Vagina (tissue), 2 donors: ENCODE data around the gene CYP26B1.

ENCODE experiments used
- POLR2A ChIP-seq, 2 donors: fragments of 450-650 bp; IDR thresholded peaks; one replicate each; pipeline ENCODE4 v1.6.1; 2017; ENCODE audit warnings: antibody characterized with exemption in 2 of 2, mild to moderate bottlenecking in 2 of 2, moderate library complexity in 2 of 2
- POLR2AphosphoS5 ChIP-seq, 2 donors: sonication (generic); formaldehyde crosslinking; IDR thresholded peaks; one replicate each; pipeline ENCODE4 v1.9.0; 2017; ENCODE audit warnings: antibody characterized with exemption in 2 of 2, mild to moderate bottlenecking in 2 of 2, low read depth in 1 of 2; ENCODE audit not compliant: insufficient read depth in 1 of 2
- TF ChIP-seq, protein P1 (sequence below), 3 experiments: fragments of 450-650 bp in 2 of 3; fragments of 200-600 bp in 1 of 3; sonication (generic) in 1 of 3; IDR thresholded peaks; one replicate each; pipeline ENCODE4 v1.5.1; 2017 to 2019; ENCODE audit warnings: antibody characterized with exemption in 3 of 3, mild to moderate bottlenecking in 2 of 3, moderate library complexity in 2 of 3

DNA sequence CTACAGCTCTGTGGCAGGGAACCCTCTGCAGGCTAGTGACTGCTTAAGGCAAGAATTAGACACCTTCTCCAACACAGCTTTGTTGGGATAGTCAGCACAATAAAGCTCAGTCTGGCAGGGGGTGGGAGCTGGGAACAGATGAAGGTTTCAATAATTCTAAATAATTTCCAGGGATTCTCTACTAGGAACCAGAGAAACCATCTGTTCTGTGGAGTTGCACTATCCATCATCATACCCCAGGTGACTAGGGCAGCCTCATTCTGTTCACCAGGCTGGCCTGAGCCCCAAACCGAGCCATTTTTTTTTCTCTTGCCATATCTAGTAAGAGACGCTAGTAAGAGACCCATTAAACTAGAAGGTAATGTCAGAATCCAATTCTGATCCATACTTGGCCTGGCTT is 35.8 kb upstream of the CYP26B1 start:
- TF ChIP-seq, protein P1, sequence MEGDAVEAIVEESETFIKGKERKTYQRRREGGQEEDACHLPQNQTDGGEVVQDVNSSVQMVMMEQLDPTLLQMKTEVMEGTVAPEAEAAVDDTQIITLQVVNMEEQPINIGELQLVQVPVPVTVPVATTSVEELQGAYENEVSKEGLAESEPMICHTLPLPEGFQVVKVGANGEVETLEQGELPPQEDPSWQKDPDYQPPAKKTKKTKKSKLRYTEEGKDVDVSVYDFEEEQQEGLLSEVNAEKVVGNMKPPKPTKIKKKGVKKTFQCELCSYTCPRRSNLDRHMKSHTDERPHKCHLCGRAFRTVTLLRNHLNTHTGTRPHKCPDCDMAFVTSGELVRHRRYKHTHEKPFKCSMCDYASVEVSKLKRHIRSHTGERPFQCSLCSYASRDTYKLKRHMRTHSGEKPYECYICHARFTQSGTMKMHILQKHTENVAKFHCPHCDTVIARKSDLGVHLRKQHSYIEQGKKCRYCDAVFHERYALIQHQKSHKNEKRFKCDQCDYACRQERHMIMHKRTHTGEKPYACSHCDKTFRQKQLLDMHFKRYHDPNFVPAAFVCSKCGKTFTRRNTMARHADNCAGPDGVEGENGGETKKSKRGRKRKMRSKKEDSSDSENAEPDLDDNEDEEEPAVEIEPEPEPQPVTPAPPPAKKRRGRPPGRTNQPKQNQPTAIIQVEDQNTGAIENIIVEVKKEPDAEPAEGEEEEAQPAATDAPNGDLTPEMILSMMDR (IDR thresholded peaks at IDR 0.05): no peak
- TF ChIP-seq POLR2A (IDR thresholded peaks at IDR 0.05) (no peak), POLR2AphosphoS5 (IDR thresholded peaks at IDR 0.05; ENCODE audit: insufficient read depth in 1 of 2, low read depth in 1 of 2) (no peak)
